NCI-H510A treated with DMSO at 0.1 percent for 48 hours (cell line): ENCODE results near the gene TMEM237.

Source experiments
- DNase-seq: peaks from one replicate; lab custom pipeline; 2025; lab: John Stamatoyannopoulos, UW

TMEM237 gene

DNA sequence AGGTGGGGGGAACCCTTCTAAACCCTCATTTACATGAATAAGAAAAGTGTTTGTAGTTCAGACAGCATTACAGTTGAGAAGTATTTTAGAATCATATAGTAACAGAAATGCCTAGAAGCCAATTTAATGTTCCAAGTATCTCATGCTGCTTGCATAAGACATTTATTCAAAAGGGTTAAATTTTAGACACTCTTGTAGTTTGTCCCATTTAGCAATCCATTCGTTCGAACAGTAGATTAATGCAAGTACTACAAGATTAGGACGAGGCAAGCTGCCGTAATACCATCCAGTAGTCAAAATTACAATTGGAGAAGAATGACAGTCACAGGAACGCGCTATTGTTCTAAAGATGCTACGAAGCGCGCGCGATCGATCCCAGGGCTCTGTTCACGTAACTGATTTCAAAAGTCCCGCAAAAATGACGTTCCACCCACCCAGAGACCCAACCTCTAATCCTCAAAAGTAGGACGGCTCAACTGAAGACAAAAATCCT, 1.2 kb downstream of the TMEM237 start:
- peak; percentile 68 for DNase-seq

DNA sequence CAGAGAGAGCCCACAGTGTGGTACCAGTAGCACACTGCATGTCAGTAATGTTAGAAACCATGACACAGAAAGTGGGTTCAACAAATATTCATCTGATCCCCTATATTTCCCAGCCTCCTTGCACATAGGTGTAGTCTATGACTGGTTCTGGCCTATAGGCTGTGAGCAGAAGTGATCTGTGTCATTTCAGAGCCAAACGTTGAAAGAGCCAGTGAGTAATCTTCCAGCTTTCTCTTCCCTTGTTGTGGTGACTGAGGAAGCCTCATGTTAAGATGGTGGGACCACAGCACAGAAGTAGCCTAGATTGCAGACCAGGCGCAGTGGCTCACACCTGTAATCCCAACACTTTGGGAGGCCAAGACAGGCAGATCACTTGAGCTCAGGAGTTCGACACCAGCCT, 4.1 kb downstream of the TMEM237 start:
- no peak for DNase-seq

DNA sequence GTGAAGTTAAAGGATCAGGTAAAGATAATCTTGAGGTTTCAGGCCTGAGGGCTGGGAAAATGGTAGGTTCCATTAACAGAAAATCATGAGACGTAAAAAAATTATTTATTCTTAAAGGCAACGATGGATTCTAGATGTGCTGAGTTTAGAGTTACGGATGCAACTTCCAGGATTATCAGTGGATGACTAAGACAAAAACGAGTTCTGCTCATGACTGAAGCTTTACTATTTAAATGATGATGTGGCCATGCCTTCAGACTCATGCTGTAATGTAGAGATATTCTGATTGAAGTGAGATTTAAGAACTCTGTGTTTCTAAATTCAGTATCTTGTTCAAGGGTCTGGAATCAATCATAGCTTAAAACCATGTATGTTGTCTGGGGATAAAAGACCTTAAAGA, 5.0 kb downstream of the TMEM237 start:
- DNase-seq, result no peak

DNA sequence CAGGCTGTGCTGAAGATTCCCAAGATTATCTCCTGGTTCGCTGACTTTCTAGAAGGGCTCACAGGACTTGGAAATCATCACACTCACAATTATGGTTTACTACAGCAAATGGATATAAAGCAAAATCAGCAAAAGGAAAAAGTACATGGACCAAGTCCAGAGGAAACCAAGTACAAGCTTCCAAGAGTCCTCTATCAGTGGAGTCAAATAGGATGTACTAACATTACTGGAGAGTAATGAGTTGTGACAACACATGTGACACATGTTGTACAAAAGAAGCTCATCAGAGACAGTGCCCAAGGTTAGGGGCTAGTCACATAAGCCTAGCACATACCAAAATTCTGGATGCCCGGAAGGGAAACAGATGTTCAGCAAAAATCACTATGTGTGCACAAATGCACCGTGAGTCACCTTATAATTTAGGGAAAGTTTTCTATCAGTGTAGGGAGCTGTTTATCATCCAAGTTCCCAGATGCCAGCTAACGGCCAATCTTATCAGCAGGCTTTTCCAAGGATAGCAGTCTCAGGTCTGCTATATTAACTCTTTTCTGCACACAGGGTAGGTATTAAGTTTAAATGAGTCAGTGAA, 9.5 kb downstream of the TMEM237 start:
- no peak for DNase-seq

DNA sequence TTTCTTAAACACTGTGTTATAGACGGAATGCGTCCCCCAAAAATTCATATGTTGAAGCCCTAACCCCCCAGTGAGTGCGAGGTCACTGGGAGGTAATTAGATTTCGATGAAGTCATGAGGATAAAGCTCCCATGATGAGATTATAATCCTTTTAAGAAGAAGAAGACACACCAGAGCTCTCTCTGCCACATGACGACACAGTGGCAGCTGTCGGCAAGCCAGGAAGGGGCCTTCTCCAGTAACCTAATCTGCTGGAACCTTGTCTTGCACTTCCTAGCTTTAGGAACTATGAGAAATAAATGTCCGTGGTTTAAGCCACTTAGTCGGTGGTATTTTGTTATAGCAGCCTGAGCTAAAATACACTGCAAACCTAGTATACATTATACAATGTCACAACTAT, 12.3 kb downstream of the TMEM237 start:
- DNase-seq, result no peak

DNA sequence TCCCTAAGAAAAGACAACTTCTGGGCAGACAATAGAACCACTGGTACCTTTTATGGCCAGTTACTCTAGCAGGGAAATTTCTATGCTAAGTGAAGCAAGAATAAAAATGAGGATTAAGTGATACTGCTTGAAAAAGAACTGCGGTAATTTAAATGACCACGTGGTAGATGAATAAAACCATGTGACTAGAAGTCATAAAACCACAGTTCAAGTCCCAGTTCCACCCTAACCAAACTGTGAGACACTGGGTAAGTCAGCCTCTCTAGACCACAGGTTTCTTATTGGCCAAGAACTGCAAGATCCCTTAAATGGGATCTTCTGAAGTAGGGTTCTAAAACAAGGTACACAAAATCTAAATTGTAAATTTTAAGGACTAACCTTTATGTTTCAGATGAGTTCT, 12.7 kb downstream of the TMEM237 start:
- DNase-seq, result no peak

DNA sequence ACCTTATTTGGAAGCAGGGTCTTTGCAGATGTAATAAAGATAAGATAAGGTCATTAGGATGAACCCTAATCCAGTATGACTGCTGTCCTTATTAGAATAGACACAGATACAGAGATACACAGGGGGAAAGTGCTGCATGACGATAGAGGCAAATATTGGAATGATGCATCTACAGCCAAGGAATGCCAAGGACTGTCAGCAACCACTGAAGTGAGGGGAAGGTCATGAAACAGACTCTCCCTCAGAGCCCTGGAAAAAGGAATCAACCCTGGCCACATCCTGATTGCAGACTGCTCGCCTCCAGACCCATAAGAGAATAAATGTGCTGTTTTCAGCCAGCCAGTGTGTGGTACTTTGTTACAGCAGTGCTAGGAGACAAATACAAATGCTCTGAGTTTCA, 14.8 kb downstream of the TMEM237 start:
- no peak for DNase-seq

DNA sequence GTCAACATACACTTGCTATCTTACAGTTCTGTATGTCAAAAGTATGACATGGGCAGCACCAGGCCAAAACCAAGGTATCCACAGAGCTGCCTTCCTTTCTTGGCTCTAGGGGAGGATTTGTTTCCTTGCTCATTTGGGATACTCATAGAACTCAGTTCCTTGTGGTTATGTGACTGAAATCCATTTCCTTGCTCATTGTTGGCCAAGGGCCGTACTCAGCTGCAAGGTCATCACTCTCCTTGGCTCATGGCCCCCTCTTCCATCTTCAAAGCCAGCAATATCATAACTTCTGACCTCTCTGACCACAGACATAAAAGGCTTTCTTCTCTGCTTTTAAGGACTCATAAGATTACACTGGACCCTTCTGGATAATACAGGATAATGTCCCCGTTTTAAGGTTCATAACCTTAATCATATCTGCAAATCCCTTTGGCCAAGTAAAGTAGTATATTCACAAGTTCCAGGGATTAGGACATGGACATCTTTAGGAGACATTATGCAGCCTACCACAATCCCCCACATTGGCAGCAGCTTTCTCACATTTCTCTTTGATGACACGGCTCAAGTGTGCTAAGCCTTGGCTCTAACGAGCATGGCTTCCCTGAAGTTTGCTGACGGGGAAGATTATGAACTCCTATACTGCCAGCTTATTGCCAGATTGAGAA, 20.9 kb downstream of the TMEM237 start:
- DNase-seq, result no peak

DNA sequence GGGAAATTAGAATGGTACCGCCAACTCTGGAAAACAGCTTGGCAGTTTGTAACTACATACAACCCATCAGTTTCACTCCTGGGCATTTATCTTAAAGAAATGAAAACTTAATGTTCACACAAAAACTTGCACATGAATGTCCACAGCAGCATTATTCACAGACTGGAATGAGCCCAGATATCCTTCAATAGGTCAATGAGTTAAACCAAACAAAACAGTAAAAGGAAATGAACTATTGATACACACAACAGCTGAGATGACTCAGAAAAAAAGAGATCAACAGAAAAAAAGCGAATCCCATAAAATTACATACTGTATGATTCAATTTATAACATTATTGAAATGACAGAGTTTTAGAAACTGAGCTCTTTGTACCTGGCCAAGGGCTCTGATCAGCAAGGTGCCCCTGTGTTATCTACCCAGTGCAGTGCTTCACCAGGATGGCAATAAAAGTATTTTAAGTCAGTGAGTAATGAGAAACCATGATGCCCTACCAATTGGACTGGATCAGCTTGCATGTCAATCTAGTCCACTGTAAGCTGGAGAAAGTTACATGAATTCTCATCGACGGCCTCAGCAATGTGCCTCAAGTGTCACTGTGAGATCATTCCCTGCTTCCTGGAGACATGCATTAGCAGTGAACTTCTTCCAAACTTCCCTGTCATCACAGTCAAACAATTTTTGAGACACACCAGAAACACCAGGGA, 21.9 kb downstream of the TMEM237 start:
- DNase-seq, result no peak

DNA sequence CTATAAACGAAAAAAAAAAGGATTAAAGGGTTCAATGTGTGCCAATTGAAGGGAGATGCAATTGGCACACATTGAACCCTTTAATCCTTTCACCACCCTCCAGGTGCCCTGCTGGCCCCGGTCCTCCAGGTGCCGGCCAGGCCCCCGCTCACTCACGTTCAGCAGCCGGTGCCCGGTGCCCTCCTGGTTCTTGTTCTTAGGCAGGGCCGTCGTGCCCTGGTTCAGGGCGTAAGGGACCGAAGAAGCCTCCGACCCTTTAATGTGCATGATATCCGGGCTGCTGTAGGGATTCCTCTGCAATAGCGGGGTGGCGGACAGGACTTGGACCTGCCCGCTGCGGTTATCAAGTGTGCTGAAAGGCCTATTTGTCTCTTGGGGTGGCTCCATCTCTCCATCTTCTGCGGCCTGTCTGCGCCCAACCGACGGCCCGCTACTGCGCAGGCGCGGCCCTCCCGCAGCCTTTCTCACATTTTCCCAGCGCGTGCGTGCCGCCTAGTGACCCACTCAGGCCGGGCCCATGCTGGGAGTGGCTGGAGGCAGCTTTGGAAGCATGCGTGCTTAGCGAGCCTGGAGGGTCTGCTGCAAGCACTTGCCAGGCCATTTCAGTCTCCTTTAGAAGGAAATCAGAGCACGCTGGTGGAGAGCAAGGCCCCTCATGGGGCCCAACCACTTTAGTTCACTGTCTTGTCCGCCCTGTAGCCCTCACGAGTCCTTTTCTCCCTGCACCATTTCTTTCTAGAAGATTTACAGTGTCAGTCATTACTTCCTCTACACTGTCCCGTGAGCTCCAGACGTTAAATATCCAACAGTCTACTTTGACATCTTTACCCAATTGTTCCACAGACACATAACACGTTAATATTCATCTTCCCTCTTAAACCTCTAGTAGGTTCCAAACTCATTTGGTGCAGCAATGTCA, 24.3 kb downstream of the TMEM237 start:
- DNase-seq, result peak; percentile 59

DNA sequence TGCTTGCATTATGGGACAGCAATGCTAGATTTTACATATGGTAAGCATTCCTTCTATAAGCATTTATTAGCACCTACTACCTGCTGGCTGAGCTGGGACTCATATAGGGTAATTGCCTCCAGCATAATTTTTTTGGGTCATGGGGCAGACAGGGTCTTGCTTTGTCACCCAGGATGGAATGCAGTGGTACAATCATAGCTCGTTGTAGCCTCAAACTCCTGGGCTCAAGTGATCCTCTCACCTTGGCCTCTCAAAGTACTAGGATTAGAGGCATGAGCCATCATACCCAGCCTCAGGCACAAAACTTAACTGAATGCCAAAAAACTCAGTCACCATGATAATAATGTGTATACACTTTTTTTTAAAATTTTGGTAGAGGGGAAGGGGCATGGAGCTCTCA, 35.3 kb downstream of the TMEM237 start:
- no peak for DNase-seq

DNA sequence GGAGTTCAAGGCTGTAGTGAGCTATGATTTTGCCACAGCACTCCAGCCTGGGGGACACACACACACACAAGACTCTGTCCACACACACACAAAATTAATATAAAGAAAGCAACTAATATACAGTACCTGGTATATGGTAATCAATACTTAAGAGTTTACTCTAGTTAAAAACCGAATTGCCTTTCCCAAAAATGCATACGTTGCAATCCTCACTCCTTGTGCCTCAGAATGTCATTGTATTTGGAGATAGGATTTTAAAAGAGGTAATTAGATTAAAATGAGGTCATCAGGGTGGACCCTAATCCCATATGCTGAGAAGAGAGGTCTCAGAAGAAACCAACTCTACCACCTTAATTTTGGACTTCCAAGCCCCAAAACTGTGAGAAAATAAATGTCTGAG, 35.7 kb downstream of the TMEM237 start:
- DNase-seq, result no peak

DNA sequence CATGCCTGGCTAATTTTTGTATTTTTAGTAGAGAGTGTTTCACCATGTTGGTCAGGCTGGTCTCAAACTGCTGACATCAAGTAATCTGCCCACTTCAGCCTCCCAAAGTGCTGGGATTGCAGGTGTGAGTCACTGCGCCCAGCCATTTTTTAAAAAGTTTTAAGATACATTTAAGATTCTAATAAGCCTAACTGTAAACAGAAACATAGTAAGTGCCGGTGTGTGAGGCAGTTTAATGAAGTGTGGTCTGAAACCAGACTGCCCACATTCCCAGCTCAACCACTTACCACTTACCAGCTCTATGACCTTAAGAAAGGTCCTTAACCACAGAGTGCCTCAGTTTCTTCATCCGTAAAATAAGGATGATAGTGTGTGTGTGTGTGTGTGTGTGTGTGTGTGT, 42.4 kb downstream of the TMEM237 start:
- DNase-seq, result no peak

DNA sequence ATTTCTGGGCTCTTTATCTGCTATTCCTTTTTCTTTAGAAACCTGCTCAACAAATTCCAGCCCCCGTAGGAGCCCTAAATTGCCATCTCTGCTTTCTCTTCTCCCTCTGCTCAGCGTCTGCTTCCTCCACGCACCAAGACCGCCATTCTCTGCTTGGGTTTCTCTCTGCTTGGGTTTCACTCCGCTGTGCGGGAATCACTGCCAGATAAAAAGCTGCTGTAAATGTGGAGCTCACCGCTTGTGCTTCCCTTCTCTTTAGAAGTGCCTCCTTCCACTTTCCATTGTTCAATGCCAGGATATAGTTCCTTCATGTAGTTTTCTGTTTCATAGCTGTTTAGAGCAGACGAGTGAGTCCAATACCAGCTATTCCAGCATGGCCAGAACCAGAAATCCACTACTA, 45.9 kb downstream of the TMEM237 start:
- no peak for DNase-seq

DNA sequence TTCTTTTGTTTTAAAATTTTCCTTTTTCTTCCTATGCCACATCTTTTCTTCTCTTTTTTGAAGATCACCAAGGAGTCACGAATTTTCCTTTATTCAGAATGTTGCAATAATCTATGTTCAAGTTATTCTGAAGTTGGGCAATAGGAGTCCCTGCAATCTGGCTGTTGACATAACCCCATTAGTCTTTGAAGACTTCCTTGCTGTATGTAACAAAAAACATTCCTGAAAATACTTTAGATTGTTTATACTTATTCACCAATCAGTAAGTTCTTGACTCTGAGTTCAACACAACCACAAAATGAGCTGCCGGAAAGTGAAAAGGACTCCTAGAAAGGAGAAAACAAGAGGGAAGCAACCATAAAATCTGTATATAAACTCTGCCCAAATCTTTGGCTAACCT, 62.8 kb downstream of the TMEM237 start:
- no peak for DNase-seq

DNA sequence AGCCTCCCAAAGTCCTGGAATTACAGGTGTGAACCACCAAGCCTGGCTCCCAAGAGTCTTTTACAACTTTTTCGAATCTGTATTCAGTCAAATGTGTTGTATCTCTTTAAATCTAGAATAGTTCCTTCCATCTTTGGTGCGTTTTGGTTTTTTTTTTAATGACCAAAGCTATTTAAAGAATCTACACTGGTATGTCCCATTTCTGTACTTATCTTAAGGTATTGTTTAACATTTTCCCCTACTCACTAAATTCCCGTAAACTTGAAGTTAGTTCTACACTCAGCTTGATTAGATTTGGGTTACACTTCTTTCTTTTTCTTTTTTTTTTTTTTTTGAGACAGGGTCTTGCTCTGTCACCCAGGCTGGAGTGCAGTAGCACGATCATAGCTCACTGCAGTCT, 63.8 kb downstream of the TMEM237 start:
- no peak for DNase-seq

DNA sequence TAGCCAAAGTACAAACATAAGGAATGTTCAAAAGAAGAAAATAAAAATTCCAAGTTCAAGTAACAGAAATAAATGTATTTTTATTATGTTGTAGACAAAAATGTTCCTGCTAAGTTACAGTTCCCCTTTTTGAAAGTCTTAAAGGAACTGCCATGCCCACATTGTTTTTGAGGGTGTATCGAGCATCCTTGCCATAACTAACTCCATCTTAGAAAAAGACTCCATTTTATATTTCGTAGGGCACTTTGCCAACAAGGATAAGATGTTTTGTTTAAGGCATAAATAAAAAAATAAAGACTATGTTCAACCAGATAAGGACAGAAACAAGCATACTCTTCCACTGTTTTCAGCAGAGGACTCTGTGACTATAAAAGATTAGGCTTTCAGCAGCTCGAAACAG, 67.3 kb downstream of the TMEM237 start:
- DNase-seq, result no peak

DNA sequence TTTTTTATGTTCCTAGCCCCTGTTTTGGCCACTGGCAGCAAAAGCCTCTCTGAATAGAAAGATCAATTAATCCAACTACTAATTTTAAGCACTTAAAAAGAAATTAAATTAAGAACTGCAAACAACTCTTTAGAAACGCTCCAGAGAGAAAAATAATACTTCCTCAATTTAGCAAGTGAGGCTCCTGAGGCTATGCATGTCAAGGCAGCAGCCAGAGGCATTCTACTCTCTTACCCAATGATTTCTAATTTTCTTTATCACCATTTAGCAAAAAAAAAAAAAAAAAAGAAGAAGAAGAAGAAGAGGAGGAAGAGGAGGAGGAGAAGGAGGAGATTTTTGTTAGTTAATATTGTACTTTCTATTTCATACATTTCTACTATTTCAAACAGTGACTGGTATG, 68.5 kb downstream of the TMEM237 start:
- no peak for DNase-seq

DNA sequence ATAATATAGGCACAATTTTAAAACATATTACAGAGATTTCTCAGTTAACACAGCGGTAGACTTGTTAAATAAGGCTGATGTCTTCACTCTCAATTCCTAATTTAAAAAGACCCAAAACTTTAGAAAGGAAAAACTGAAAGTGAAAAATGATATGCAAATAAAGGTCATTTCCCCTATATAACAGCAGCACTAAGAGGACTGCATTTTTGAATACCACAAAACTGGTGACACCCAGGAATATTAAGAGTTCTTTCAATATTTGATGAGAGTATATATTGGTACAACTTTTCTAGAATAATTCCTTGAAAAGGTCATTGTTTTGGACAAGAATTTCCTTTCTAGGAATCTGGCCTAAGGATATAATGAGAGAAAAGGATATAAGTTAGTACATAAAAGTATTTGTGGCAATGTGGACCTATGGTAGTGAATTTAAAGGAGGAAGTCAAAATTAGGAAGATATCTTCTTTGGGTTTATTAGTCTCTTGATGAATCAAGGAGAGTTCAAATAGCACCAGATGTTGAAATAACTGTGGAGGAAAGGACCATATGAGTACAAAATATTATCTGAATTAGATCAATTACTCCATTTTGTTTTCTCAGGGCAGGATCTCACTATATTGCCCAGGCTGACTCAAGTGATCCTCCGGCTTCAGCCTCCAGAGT, 70.3 kb downstream of the TMEM237 start:
- DNase-seq, result no peak
